A673 (cell line): ENCODE measurements around the gene CCDC97. TPM values are rescaled to one million over a fixed set of nuclear protein-coding genes. Genes with fewer than 3 reads are reported as not detected.

Experiments used
- BruUV-seq: library from RNA; stranded (reverse); fragments of 400-500 nt; replicated peaks from 2 replicates; lab custom pipeline; 2021; lab: Mats Ljungman, UMichigan
- CTCF ChIA-PET: fragments of 300-600 bp; sonication (Branson Sonifier 250); formaldehyde crosslinking; loops from one replicate; lab custom pipeline; 2022; ENCODE audit warnings: antibody characterized with exemption; lab: Charles Lee
- POLR2A ChIA-PET: fragments of 300-600 bp; sonication (Branson Sonifier 250); formaldehyde crosslinking; loops from one replicate; lab custom pipeline; 2022; ENCODE audit warnings: antibody characterized with exemption; ENCODE audit not compliant: low non-redundant PET; lab: Charles Lee
- DNase-seq: peaks from one replicate; pipeline ENCODE4 v3.0.0-alpha.2; 2015; ENCODE audit warnings: low spot score
- H3K27ac ChIP-seq: fragments of 200-600 bp; sonication (generic); 2 replicates; pipeline ENCODE4 v1.5.1; 2016; ENCODE audit warnings: mixed run types, low read depth, mild to moderate bottlenecking, mixed read lengths, antibody characterized with exemption, low read length; ENCODE audit not compliant: poor library complexity, severe bottlenecking
- H3K27me3 ChIP-seq: fragments of 200-600 bp; sonication (generic); replicated peaks from 2 replicates; pipeline ENCODE4 v1.6.1; 2017; ENCODE audit warnings: mixed run types, low read depth, mild to moderate bottlenecking, mixed read lengths, antibody characterized with exemption, low read length; ENCODE audit not compliant: insufficient read depth, poor library complexity
- H3K36me3 ChIP-seq: fragments of 200-600 bp; sonication (generic); 2 replicates; pipeline ENCODE4 v1.6.1; 2016; ENCODE audit warnings: mixed run types, mild to moderate bottlenecking, mixed read lengths, antibody characterized with exemption, low read length; ENCODE audit not compliant: insufficient read depth, poor library complexity, severe bottlenecking
- H3K4me1 ChIP-seq: fragments of 200-600 bp; sonication (generic); 2 replicates; pipeline ENCODE4 v1.6.1; 2017; ENCODE audit warnings: mixed run types, mild to moderate bottlenecking, mixed read lengths, antibody characterized with exemption, low read length; ENCODE audit not compliant: insufficient read depth, poor library complexity, severe bottlenecking
- H3K4me3 ChIP-seq: fragments of 200-600 bp; sonication (generic); 2 replicates; pipeline ENCODE4 v1.5.1; 2016; ENCODE audit warnings: low read depth, mixed run types, mild to moderate bottlenecking, mixed read lengths, low read length; ENCODE audit not compliant: poor library complexity, severe bottlenecking
- H3K9me3 ChIP-seq: fragments of 200-600 bp; sonication (generic); 2 replicates; pipeline ENCODE4 v1.6.1; 2016; ENCODE audit warnings: mixed run types, low read depth, mild to moderate bottlenecking, mixed read lengths, antibody characterized with exemption, low read length; ENCODE audit not compliant: poor library complexity, severe bottlenecking
- CTCF ChIP-seq: fragments of 300-800, 200-600 bp; sonication (generic); conservative IDR thresholded peaks from 2 replicates; pipeline ENCODE4 v1.5.1; 2017; ENCODE audit warnings: low read depth, mild to moderate bottlenecking, antibody characterized with exemption, low read length, moderate library complexity, mixed read lengths
- EZH2 ChIP-seq: fragments of 200-600 bp; sonication (generic); IDR thresholded peaks from 2 replicates; pipeline ENCODE4 v1.6.1; 2017; ENCODE audit warnings: borderline replicate concordance, low read depth, mild to moderate bottlenecking, mixed read lengths, antibody characterized with exemption, low read length; ENCODE audit not compliant: poor library complexity, severe bottlenecking
- intact Hi-C: fragments of 100-400 bp; cut with micrococcal nuclease; formaldehyde crosslinking; loops from one replicate; pipeline ENCODE4 v1.10.0; 2022; ENCODE audit not compliant: unreplicated experiment
- total RNA-seq: library from RNA; stranded (reverse); gene quantifications from 2 replicates; pipeline ENCODE4 v1.2.3, GENCODE V29; 2021

CCDC97 gene
- total RNA-seq, 1 experiment from 2014 or later: 40.8 TPM

- TF ChIP-seq CTCF (no peak), EZH2 (no peak)
- Histone ChIP-seq H3K36me3 (peaks cover 97% of the 10 kb centered on the region), H3K9me3 (no peaks in the 10 kb centered on the region), H3K27me3 (no peaks in the 10 kb centered on the region), H3K4me1 (no peaks in the 10 kb centered on the region), H3K4me3 (no peak overlapping the region), H3K27ac (no peak overlapping the region)
- intact Hi-C loops: no loop called here
- ChIA-PET CTCF (interaction anchor here (0.6 kb wide), 1 partner anchor 155 kb away, joined by 11 read pairs; no protein-coding TSS in a partner anchor), POLR2A (no interaction called here)
- BruUV-seq: no TSS peak
- no peak for DNase-seq
Observed at GRCh38 chr19:41294393-41294792, 15.6 kb upstream of the CCDC97 start.

- CTCF ChIA-PET: no interaction called here
- Histone ChIP-seq H3K27ac (no peak overlapping the region), H3K4me3 (no peak overlapping the region), H3K4me1 (no peaks in the 10 kb centered on the region), H3K36me3 (peaks cover 98% of the 10 kb centered on the region), H3K9me3 (no peaks in the 10 kb centered on the region), H3K27me3 (no peaks in the 10 kb centered on the region)
- no peak for TF ChIP-seq CTCF
- TF ChIP-seq EZH2: no peak
- intact Hi-C loops: no loop called here
- POLR2A ChIA-PET: no interaction called here
- no peak for DNase-seq
- no TSS peak for BruUV-seq
Observed at GRCh38 chr19:41295499-41295898, 14.5 kb upstream of the CCDC97 start.

- H3K4me3 ChIP-seq: no peak overlapping the region
- no peak for TF ChIP-seq EZH2
- TF ChIP-seq CTCF: no peak
- H3K36me3 ChIP-seq: peaks cover 100% of the 10 kb centered on the region
- DNase-seq: no peak
- no peaks in the 10 kb centered on the region for H3K9me3 ChIP-seq
- H3K27me3 ChIP-seq: no peaks in the 10 kb centered on the region
- no peaks in the 10 kb centered on the region for H3K4me1 ChIP-seq
- ChIA-PET POLR2A (no interaction called here), CTCF (no interaction called here)
- no TSS peak for BruUV-seq
- intact Hi-C loops: no loop called here
- no peak overlapping the region for H3K27ac ChIP-seq
Observed at GRCh38 chr19:41296433-41296871, 13.5 kb upstream of the CCDC97 start.
